RPMI7951 (cell line): ENCODE measurements around the gene MAX. TPM values are rescaled to one million over a fixed set of nuclear protein-coding genes. Genes with fewer than 3 reads are reported as not detected.
"Not testable (repeated sequence)": the region's sequence is repeated elsewhere in the genome, so short reads cannot be mapped to it uniquely, and the experiment has no call there.

Experiments
- DNase-seq: peaks from one replicate; pipeline ENCODE4 v3.0.0-alpha.2; 2012; ENCODE audit warnings: low read depth
- total RNA-seq: library from RNA; depleted of rRNA; stranded (reverse); fragments of >200 nt; shearing (Covaris generic); gene quantifications from 2 replicates; pipeline ENCODE4 v1.2.3, GENCODE V29; 2014; rRNA removed

MAX gene
- total RNA-seq, 1 experiment from 2014 or later = 36.8 TPM

GRCh38 chr14:65038966-65039365 lies 63.4 kb downstream of the MAX start:
- no peak for DNase-seq

DNA sequence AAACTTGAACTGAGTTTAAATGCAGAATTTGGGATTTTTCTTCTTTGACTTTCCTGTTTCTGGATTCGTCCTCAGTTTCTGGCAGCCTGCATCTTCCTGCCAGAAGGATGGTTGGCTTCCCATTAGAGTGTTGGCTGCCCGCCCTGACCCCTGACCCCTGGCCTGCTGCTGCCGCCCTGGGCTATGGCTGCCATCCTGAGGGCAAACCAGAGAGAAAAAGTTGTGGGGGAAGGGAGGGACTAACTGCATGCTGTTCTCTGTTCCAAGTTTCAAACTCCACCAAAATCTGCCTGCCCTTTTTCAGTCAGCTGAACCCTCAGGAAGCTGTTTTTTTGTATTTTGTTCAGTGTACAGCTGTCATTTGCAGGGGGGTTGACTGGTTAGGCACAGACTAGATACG lies 67.3 kb downstream of the MAX start:
- peak; percentile 15 for DNase-seq

DNA sequence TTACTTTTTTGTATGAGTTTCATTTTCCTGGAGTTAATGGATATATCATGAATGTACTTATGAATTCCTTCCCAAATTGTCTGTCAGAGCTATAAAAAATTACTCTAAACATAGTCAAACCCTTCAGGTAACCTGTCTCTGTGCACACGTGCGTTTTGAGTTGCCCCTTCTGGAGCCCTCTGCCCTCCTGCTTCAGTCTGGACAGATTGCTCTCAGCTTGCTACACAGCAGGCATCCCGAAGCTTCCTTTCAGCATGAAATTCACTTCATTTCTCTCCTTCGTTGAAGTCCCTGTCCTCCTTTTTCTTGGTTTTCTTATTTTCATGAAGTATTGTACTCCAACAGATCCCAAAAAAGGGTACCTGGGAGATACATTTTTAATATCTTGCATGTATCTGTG lies 68.3 kb downstream of the MAX start:
- DNase-seq = no peak

- DNase-seq = no peak
These were observed 69.1 kb downstream of the MAX start for GRCh38 chr14:65033181-65033580.

DNA sequence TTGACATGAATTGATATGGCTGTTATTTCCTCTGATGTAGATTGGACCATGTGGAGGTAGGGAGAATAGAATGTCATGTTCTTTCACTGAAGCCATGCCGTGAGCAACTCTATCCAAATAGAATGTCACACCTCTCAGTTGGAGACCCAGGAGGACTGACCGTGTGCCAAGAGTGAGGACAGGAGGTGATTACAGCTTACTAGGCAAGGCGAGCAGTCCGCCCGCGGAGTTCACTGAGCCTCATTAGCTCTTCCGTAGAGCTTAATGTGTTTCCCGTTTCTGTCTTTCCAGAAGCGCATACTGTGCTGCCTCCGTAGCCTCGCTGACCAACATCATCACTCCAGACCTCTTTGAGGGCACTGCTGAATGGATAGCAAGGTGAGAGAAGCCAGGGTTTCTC lies 70.0 kb downstream of the MAX start:
- DNase-seq = no peak

DNA sequence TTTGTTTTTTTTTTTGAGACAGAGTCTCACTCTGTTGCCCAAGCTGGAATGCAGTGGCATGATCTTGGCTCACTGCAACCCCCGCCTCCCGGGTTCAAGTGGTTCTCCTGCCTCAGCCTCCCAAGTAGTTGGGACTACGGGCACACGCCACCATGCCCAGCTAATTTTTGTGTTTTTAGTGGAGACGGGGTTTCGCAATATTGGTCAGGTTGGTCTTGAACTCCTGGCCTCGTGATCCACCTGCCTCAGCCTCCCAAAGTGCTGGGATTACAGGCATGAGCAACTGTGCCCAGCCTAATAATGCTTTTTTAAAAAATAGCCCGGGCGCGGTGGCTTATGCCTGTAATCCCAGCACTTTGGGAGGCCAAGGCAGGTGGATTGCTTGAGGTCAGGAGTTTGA lies 71.0 kb downstream of the MAX start:
- DNase-seq = not testable (repeated sequence)

GRCh38 chr14:65028937-65029336 lies 73.4 kb downstream of the MAX start:
- DNase-seq = no peak

- DNase-seq = no peak
These were observed 75.1 kb downstream of the MAX start for GRCh38 chr14:65027127-65027799.

- no peak for DNase-seq
These were observed 75.8 kb downstream of the MAX start for GRCh38 chr14:65026526-65026925.

DNA sequence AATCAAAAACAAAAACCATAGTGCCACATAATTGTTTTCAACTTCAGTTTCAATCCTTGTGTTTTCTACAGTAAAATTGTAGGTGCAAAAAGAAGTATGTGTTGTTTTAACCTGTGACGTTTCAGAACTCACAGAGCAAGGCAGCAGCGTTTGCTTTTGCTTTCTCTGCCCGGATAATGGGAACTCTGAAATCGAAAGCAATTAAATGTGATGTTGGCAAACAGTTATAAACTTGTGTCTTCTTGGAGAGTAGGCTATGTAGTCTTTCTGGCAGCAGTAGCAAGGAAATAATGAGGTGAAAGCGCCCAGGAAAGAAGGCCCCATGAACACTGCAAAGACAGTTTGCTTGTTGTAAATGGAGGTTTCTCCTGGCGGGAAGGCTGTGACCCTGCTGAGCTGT lies 76.5 kb downstream of the MAX start:
- no peak for DNase-seq

Other genes with a start within 250 kb of the MAX start
- 0.84 and 1.2 TPM in 2 replicates for gene SPTB, start 222.6 kb downstream of the MAX start, total RNA-seq
- 55.1 and 62.2 TPM in 2 replicates for gene CHURC1, start 188.1 kb downstream of the MAX start, total RNA-seq
- not detected in 2 replicates for gene GPX2, start 159.8 kb downstream of the MAX start, total RNA-seq
- 3.4 and 4.3 TPM in 2 replicates for gene RAB15, start 130.2 kb downstream of the MAX start, total RNA-seq
- gene FNTB, start 115.6 kb downstream of the MAX start, total RNA-seq = 15.4 and 17.9 TPM in 2 replicates